Measurements from ENCODE around the gene MAPKAPK2.

Gene MAPKAPK2

DNA sequence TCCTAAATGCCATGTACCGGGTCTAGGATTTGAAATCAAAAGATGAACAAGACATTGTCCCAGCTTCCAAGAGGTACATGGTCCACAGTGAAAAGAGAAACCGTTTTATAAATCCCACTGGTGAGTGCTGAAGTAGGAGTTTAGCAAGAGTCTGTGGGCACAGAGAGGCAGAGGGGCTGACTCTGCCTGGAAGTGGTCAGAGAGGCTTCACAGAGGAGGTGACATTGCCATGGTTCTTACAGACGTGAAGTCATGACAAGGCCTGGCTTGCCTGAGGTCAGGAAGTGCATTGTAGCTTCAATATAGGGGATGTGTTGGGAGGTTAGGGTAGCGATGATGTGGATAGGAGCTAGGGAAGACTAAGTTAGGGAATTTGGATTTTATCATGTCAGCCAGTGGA is 28.4 kb downstream of the MAPKAPK2 start:
- H3K9me3 Mint-ChIP-seq, result no peaks in the 10 kb centered on the region
- H3K4me1 Mint-ChIP-seq, result peaks cover 83% of the 10 kb centered on the region
- no peak overlapping the region for H3K4me3 Mint-ChIP-seq
- no peaks in the 10 kb centered on the region for H3K36me3 Mint-ChIP-seq (ENCODE audit: low read depth)
- H3K27ac Mint-ChIP-seq, result peak overlapping the region in 2 of 3 experiments; percentile 88 to 90
- no peaks in the 10 kb centered on the region for H3K27me3 Mint-ChIP-seq (ENCODE audit: low read depth)
- TF ChIP-seq, protein P1, sequence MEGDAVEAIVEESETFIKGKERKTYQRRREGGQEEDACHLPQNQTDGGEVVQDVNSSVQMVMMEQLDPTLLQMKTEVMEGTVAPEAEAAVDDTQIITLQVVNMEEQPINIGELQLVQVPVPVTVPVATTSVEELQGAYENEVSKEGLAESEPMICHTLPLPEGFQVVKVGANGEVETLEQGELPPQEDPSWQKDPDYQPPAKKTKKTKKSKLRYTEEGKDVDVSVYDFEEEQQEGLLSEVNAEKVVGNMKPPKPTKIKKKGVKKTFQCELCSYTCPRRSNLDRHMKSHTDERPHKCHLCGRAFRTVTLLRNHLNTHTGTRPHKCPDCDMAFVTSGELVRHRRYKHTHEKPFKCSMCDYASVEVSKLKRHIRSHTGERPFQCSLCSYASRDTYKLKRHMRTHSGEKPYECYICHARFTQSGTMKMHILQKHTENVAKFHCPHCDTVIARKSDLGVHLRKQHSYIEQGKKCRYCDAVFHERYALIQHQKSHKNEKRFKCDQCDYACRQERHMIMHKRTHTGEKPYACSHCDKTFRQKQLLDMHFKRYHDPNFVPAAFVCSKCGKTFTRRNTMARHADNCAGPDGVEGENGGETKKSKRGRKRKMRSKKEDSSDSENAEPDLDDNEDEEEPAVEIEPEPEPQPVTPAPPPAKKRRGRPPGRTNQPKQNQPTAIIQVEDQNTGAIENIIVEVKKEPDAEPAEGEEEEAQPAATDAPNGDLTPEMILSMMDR (IDR thresholded peaks at IDR 0.05; ENCODE audit: unreplicated experiment in 3 of 3), result no peak

DNA sequence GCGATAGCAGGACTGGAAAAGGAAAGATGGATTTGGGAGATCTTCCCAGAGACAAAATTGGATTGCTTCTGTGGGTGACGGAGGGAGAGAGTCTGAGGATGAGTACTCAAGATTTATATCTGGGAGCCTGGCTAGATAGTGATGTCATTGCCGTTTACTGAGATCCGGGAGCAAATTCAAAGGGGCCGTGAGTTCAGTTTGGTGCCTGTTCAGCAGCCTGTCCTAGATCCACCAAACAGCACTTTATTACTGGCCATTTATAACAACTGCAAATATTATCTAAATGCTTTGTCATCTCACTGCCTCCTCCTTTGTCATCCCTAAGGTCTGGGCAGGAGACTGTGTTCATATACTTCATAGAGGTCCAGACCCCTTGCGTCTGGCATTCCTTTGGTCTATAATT is 29.2 kb downstream of the MAPKAPK2 start:
- H3K4me3 Mint-ChIP-seq, result peak overlapping the region in 2 of 3 experiments; percentile 2 to 28
- peaks cover 79% of the 10 kb centered on the region for H3K4me1 Mint-ChIP-seq
- no peaks in the 10 kb centered on the region for H3K9me3 Mint-ChIP-seq
- H3K27me3 Mint-ChIP-seq (ENCODE audit: low read depth), result no peaks in the 10 kb centered on the region
- H3K36me3 Mint-ChIP-seq (ENCODE audit: low read depth), result no peaks in the 10 kb centered on the region
- TF ChIP-seq, protein P1 (IDR thresholded peaks at IDR 0.05; ENCODE audit: unreplicated experiment in 3 of 3), result no peak
- peak overlapping the region; percentile 4 to 90 (median 88) for H3K27ac Mint-ChIP-seq

DNA sequence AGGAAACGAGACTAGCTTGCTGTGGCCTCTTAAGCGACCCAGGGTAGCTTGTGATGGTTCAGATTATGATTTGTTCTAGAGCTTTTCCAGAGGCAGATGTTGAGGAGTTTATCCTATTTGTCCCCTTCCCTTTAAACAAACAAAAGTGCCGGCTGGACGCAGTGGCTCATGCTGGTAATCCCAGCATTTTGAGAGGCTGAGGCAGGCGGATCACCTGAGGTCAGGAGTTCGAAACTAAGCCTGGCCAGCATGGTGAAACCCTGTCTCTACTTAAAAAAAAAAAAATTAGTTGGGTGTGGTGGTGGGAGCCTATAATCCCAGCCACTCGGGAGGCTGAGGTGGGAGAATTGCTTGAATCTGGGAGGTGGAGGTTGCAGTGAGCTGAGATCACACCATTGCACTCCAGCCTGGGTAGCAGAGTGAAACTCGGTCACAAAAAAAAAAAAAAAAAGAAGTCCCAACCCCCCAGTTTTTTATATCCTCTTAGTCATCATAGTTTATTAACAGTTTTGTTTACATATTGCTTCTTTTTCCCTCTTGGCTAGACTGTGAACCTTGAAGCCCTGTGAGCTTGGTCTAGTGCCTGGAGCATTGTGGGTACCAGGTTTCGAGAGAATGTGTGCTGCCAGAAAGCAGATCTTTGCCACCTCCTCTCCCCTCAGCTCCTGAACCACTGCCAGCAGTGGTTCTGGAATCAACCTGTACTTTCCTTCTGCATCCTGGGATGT is 29.8 kb downstream of the MAPKAPK2 start:
- Mint-ChIP-seq H3K27me3 (ENCODE audit: low read depth) (no peaks in the 10 kb centered on the region), H3K4me3 (peak overlapping the region in 1 of 3 experiments; percentile 2), H3K27ac (peak overlapping the region in 2 of 3 experiments; percentile 88 to 90), H3K36me3 (ENCODE audit: low read depth) (no peaks in the 10 kb centered on the region), H3K9me3 (no peaks in the 10 kb centered on the region), H3K4me1 (peaks cover 79% of the 10 kb centered on the region)
- TF ChIP-seq, protein P1 (IDR thresholded peaks at IDR 0.05; ENCODE audit: unreplicated experiment in 3 of 3), result no peak

DNA sequence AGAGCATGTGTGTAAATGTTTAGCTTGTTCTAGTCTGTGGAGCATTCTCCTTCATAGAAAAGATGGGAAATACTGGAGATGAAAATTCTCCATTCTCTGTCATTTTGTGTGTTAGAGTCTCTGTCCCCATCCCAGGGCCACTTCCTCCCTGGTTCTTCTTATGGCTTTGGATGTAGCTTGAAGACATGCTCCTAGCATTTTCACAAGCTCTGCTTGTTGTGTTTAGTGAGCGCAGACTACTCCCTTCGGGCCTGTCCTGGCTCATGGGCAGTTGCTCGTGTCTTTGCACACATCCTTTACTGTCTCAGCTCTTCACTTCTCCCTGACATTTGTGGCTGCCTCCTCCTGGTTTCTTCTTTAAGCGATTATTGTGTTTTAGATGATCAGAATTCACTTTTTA is 30.4 kb downstream of the MAPKAPK2 start:
- TF ChIP-seq, protein P1 (IDR thresholded peaks at IDR 0.05; ENCODE audit: unreplicated experiment in 3 of 3), result no peak
- H3K9me3 Mint-ChIP-seq, result no peaks in the 10 kb centered on the region
- peak overlapping the region in 2 of 3 experiments; percentile 78 to 90 for H3K27ac Mint-ChIP-seq
- H3K4me1 Mint-ChIP-seq, result peaks cover 79% of the 10 kb centered on the region
- H3K27me3 Mint-ChIP-seq (ENCODE audit: low read depth), result no peaks in the 10 kb centered on the region
- H3K4me3 Mint-ChIP-seq, result peak overlapping the region in 1 of 3 experiments; percentile 2
- H3K36me3 Mint-ChIP-seq (ENCODE audit: low read depth), result no peaks in the 10 kb centered on the region

DNA sequence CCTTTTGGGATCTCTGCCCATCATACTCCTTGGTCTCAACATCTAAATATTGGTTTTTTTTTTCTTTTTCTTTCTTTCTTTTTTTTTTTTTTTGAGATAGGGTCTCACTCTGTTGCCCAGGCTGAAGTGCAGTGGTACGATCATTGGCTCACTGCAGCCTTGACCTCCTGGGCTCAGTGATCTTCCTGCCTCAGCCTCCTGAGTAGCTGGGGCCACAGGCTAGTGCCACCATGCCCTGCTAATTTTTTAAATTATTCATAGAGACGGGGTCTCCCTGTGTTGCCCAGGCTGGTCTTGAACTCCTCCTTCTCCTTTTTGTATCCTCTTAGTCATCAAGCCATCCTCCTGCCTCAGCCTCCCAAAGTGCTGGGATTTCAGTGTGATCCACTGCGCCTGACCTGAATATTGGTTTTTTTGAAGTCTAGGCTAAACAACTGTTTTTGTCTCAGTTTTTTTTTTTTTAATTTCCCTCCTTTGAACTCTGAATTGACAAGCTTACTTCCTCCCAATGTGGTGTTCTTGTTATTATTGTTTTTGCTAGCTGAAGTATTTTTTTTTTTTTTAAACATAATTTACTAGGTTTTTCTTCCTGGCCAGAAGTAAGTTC is 30.9 kb downstream of the MAPKAPK2 start:
- Mint-ChIP-seq H3K4me3 (no peak overlapping the region), H3K27me3 (ENCODE audit: low read depth) (no peaks in the 10 kb centered on the region), H3K4me1 (peaks cover 73% of the 10 kb centered on the region)

More for the DNA sequence above, 30.9 kb downstream of the MAPKAPK2 start:
- Mint-ChIP-seq H3K27ac (peak overlapping the region in 2 of 3 experiments; percentile 78 to 90), H3K9me3 (no peaks in the 10 kb centered on the region), H3K36me3 (ENCODE audit: low read depth) (no peaks in the 10 kb centered on the region)
- TF ChIP-seq, protein P1 (IDR thresholded peaks at IDR 0.05; ENCODE audit: unreplicated experiment in 3 of 3), result no peak
